ENCODE results near the gene TMEM72. TPM values are rescaled to one million over a fixed set of nuclear protein-coding genes. Genes with fewer than 3 reads are reported as not detected.

TMEM72 gene
- total RNA-seq, 1 experiment from 2014 or later = not detected

DNA sequence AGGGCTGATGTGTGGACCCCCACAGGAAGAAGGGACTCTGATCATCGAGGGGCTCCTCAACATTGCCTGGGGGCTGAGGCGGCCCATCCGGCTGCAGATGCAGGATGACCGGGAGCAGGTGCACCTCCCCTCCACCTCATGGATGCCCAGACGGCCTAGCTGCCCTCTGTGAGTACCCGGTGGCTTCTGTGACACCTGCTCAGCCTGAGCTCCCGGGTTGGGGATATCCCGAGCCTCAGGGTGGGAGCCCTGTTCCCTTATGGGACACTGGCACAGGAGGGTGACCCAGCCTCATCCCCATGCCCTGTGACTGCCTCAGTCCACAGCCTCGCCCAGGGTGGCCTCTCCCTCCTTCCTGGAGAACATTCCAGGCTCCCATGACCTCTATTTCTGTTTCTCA lies 71.4 kb downstream of the TMEM72 start:
- no TSS peak for BruUV-seq (replicated peaks)
- TF ChIP-seq POLR2A (IDR thresholded peaks at IDR 0.05; ENCODE audit: borderline replicate concordance, extremely low read depth, insufficient read depth, insufficient read length) (no peak), EZH2 (IDR thresholded peaks at IDR 0.05) (no peak), CBX3 (IDR thresholded peaks at IDR 0.05; ENCODE audit: low read depth) (no peak), CEBPB (IDR thresholded peaks at IDR 0.05; ENCODE audit: low read depth) (no peak), SP1 (IDR thresholded peaks at IDR 0.05; ENCODE audit: low read depth) (no peak)
- TF ChIP-seq, protein P1, sequence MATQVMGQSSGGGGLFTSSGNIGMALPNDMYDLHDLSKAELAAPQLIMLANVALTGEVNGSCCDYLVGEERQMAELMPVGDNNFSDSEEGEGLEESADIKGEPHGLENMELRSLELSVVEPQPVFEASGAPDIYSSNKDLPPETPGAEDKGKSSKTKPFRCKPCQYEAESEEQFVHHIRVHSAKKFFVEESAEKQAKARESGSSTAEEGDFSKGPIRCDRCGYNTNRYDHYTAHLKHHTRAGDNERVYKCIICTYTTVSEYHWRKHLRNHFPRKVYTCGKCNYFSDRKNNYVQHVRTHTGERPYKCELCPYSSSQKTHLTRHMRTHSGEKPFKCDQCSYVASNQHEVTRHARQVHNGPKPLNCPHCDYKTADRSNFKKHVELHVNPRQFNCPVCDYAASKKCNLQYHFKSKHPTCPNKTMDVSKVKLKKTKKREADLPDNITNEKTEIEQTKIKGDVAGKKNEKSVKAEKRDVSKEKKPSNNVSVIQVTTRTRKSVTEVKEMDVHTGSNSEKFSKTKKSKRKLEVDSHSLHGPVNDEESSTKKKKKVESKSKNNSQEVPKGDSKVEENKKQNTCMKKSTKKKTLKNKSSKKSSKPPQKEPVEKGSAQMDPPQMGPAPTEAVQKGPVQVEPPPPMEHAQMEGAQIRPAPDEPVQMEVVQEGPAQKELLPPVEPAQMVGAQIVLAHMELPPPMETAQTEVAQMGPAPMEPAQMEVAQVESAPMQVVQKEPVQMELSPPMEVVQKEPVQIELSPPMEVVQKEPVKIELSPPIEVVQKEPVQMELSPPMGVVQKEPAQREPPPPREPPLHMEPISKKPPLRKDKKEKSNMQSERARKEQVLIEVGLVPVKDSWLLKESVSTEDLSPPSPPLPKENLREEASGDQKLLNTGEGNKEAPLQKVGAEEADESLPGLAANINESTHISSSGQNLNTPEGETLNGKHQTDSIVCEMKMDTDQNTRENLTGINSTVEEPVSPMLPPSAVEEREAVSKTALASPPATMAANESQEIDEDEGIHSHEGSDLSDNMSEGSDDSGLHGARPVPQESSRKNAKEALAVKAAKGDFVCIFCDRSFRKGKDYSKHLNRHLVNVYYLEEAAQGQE (IDR thresholded peaks at IDR 0.05; ENCODE audit: low read depth) = no peak
- ChIA-PET POLR2A (no interaction called here), RAD21 (ENCODE audit: low non-redundant PET in 1 of 2, low total read pairs in 2 of 2, uncharacterized antibody in 2 of 2, unreplicated experiment in 2 of 2) (no interaction called here), CTCF (interaction anchor here (1.1 kb wide), 1 partner anchor 13 kb away, joined by 3 read pairs; no protein-coding TSS in a partner anchor)
- H3K9ac ChIP-seq (ENCODE audit: low read length) = peak overlapping the region; percentile 50
- H3K4me2 ChIP-seq (ENCODE audit: low read length) = no peak overlapping the region; the same call in 1 of the 2 replicates
- no peaks in the 10 kb centered on the region for H3K27me3 ChIP-seq (ENCODE audit: insufficient read depth, low read length)
- no peaks in the 10 kb centered on the region for H3K9me3 ChIP-seq (ENCODE audit: control insufficient read depth in 1 of 2, insufficient read depth in 1 of 2, low read depth in 1 of 2, low read length in 2 of 2)
- DNase-seq (ENCODE audit: low read depth, low spot score) (no peak), ATAC-seq (no peak)
- no peak overlapping the region for H3K4me3 ChIP-seq (replicated peaks in 1 of 2; ENCODE audit: low read depth in 1 of 2, low read length in 2 of 2)
- H3K27ac ChIP-seq (ENCODE audit: low read depth, low read length) = no peak overlapping the region; the same call in 1 of the 2 replicates
- no peaks in the 10 kb centered on the region for H3K9me2 ChIP-seq (ENCODE audit: insufficient read depth)
- no peaks in the 10 kb centered on the region for H3K36me3 ChIP-seq (ENCODE audit: control insufficient read depth in 1 of 2, insufficient read depth in 2 of 2, low read length in 2 of 2)
- peaks cover 41 to 53% of the 10 kb centered on the region in 2 experiments for H3K4me1 ChIP-seq (ENCODE audit: control insufficient read depth in 1 of 2, insufficient read depth in 2 of 2, low read length in 2 of 2)
- H3K79me2 ChIP-seq (ENCODE audit: insufficient read depth, low read length) = no peaks in the 10 kb centered on the region
- no peak overlapping the region for H2AFZ ChIP-seq (ENCODE audit: low read depth, low read length, poor library complexity, severe bottlenecking)
- intact Hi-C loops (cut with micrococcal nuclease) = no loop called here
- H4K20me1 ChIP-seq (ENCODE audit: insufficient read depth) = no peaks in the 10 kb centered on the region

Data from HCT116 (cell line).